K562 (cell line): Measurements from ENCODE around the gene MAPKAPK2. TPM values are rescaled to one million over a fixed set of nuclear protein-coding genes. Genes with fewer than 3 reads are reported as not detected.

Experiments used
- ATAC-seq: fragments of 200-7000 bp; cut with Tn5 transposase; 3 replicates; pipeline ENCODE4 v1.9.1; 2020; ENCODE audit warnings: moderate library complexity
- BruUV-seq: library from RNA; stranded (reverse); fragments of 400-500 nt; replicated peaks from 2 replicates; lab custom pipeline; 2021; lab: Mats Ljungman, UMichigan
- CTCF ChIA-PET: fragments of 300-600 bp; formaldehyde crosslinking; extraction: SDS; loops from one replicate; lab custom pipeline; 2021; ENCODE audit warnings: low intra/inter-chr PET ratio; lab: Yijun Ruan, JAX
- POLR2A ChIA-PET: fragments of 300-600, 350-650 bp; sonication (Branson Sonifier 250); formaldehyde crosslinking; extraction: SDS; loops from one replicate; lab custom pipeline; 2021; ENCODE audit warnings: antibody characterized with exemption, inconsistent platforms; lab: Yijun Ruan, JAX
- DNase-seq, 4 experiments: peaks; one replicate each; pipeline versions ENCODE4 v3.0.0 to v3.0.0-alpha.2; 2011 to 2018; ENCODE audit warnings: low spot score in 3 of 4, mixed read lengths in 3 of 4; ENCODE audit errors: extremely low read depth in 1 of 4
- FAIRE-seq: peaks from 2 replicates; lab custom pipeline; 2011; peaks lifted over from hg19 to GRCh38; lab: Jason Lieb, UNC
- H2AFZ ChIP-seq: 2 replicates; pipeline ENCODE4 v1.6.0; 2011; ENCODE audit warnings: low read depth, low read length, control low read depth, inconsistent platforms
- H3K27ac ChIP-seq: fragments of 200-600 bp; 3 replicates; pipeline ENCODE4 v1.8.0; 2011; ENCODE audit warnings: low read depth, mild to moderate bottlenecking, control low read depth, inconsistent platforms, low read length, moderate library complexity, mixed read lengths; ENCODE audit errors: extremely low read depth
- H3K27me3 ChIP-seq, 2 experiments: fragments of 300-600 bp in 1 of 2; 2 replicates in 1 of 2; 3 replicates in 1 of 2; pipeline versions ENCODE4 v1.6.0 to v1.8.0; 2011; ENCODE audit warnings: inconsistent platforms in 2 of 2, low read length in 2 of 2, mild to moderate bottlenecking in 1 of 2, mixed read lengths in 1 of 2, moderate library complexity in 1 of 2; ENCODE audit not compliant: control insufficient read depth in 2 of 2, insufficient read depth in 2 of 2
- H3K36me3 ChIP-seq: fragments of 300-600 bp; 3 replicates; pipeline ENCODE4 v1.8.0; 2011; ENCODE audit warnings: mild to moderate bottlenecking, low read length, inconsistent platforms; ENCODE audit not compliant: control insufficient read depth, insufficient read depth
- H3K4me1 ChIP-seq, 2 experiments: fragments of 200-600 bp in 1 of 2; replicated peaks in 1 of 2; 2 replicates in 1 of 2; 3 replicates in 1 of 2; pipeline versions ENCODE4 v1.5.1 to v1.8.0; 2011; ENCODE audit warnings: inconsistent platforms in 2 of 2, low read length in 2 of 2, mild to moderate bottlenecking in 1 of 2, mixed read lengths in 1 of 2, moderate library complexity in 1 of 2; ENCODE audit not compliant: control insufficient read depth in 2 of 2, insufficient read depth in 2 of 2
- H3K4me2 ChIP-seq: 2 replicates; pipeline ENCODE4 v1.6.1; 2011; ENCODE audit warnings: low read length, control low read depth, inconsistent platforms, mixed read lengths; ENCODE audit not compliant: insufficient read depth
- H3K4me3 ChIP-seq: fragments of 200-600 bp; sonication (generic), shearing (Covaris generic); 2 replicates; pipeline ENCODE4 v1.5.1; 2016; ENCODE audit warnings: control low read depth, inconsistent platforms
- H3K79me2 ChIP-seq: fragments of 200-600 bp; 3 replicates; pipeline ENCODE4 v1.8.0; 2011; ENCODE audit warnings: low read length, inconsistent platforms; ENCODE audit not compliant: control insufficient read depth, insufficient read depth
- H3K9ac ChIP-seq, 2 experiments: 2 replicates each; pipeline versions ENCODE4 v1.6.0 to v1.6.1; 2011; ENCODE audit warnings: low read depth in 2 of 2, low read length in 2 of 2, control low read depth in 1 of 2, inconsistent platforms in 1 of 2, mild to moderate bottlenecking in 1 of 2, mixed read lengths in 1 of 2; ENCODE audit not compliant: insufficient read depth in 1 of 2
- H3K9me1 ChIP-seq: one replicate; pipeline ENCODE4 v1.6.0; 2011; ENCODE audit warnings: inconsistent platforms, mild to moderate bottlenecking, low read length, moderate library complexity; ENCODE audit not compliant: control insufficient read depth, insufficient read depth
- H3K9me3 ChIP-seq: replicated peaks from 2 replicates; pipeline ENCODE4 v1.5.1; 2011; ENCODE audit warnings: low read depth, low read length, inconsistent platforms; ENCODE audit not compliant: control insufficient read depth, insufficient read depth
- H4K20me1 ChIP-seq: replicated peaks from 2 replicates; pipeline ENCODE4 v1.6.1; 2011; ENCODE audit warnings: low read length, inconsistent platforms, mixed read lengths; ENCODE audit not compliant: control insufficient read depth, insufficient read depth
- CEBPB ChIP-seq: fragments of 450-650 bp; IDR thresholded peaks from 2 replicates; pipeline ENCODE4 v1.6.1; 2016; ENCODE audit warnings: missing genetic modification characterization, missing compliant biosample characterization
- HLTF ChIP-seq: fragments of 450-650 bp; IDR thresholded peaks from 2 replicates; pipeline ENCODE4 v1.6.1; 2016
- HNRNPLL ChIP-seq: fragments of 200-400 bp; formaldehyde crosslinking; IDR thresholded peaks from 2 replicates; pipeline ENCODE4 v1.6.1; 2017; ENCODE audit warnings: low read length, low read depth, mild to moderate bottlenecking; ENCODE audit not compliant: poor library complexity, severe bottlenecking
- HNRNPUL1 ChIP-seq: fragments of 200-400 bp; formaldehyde crosslinking; IDR thresholded peaks from 2 replicates; pipeline ENCODE4 v1.6.1; 2017; ENCODE audit warnings: low read length
- NCOA1 ChIP-seq: fragments of 450-650 bp; IDR thresholded peaks from 2 replicates; pipeline ENCODE4 v1.6.1; 2016; ENCODE audit warnings: low read depth
- NR2C1 ChIP-seq, 2 experiments: fragments of 450-650 bp; IDR thresholded peaks; 2 replicates each; pipeline ENCODE4 v1.6.1; 2017; ENCODE audit warnings: mild to moderate bottlenecking in 2 of 2, antibody characterized with exemption in 1 of 2, inconsistent platforms in 1 of 2, missing compliant biosample characterization in 1 of 2, missing genetic modification characterization in 1 of 2
- NR3C1 ChIP-seq: sonication (generic); formaldehyde crosslinking; IDR thresholded peaks from 2 replicates; pipeline ENCODE4 v1.8.1; 2022; ENCODE audit warnings: missing genetic modification reagents
- YBX1 ChIP-seq: fragments of 450-650 bp; IDR thresholded peaks from 2 replicates; pipeline ENCODE4 v1.7.1; 2016; ENCODE audit warnings: mild to moderate bottlenecking
- ZBTB17 ChIP-seq: fragments of 450-650 bp; formaldehyde crosslinking; IDR thresholded peaks from 2 replicates; pipeline ENCODE4 v1.4.0; 2020; ENCODE audit warnings: mild to moderate bottlenecking
- ZNF140 ChIP-seq: fragments of 250-450 bp; sonication (Bioruptor Pico); IDR thresholded peaks from 2 replicates; pipeline ENCODE4 v1.8.0; 2021; ENCODE audit warnings: moderate library complexity, mild to moderate bottlenecking, inconsistent platforms
- ZNF143 ChIP-seq: sonication (generic); formaldehyde crosslinking; IDR thresholded peaks from 2 replicates; pipeline ENCODE4 v1.9.0; 2022; ENCODE audit warnings: mild to moderate bottlenecking, missing genetic modification reagents
- WGBS: fragments of 100-300 bp; shearing (Covaris generic); methylation state at CpG from one replicate; pipeline ENCODE4 v1.1.6; 2016; ENCODE audit warnings: low coverage, mixed read lengths; ENCODE audit not compliant: insufficient coverage; ENCODE audit errors: missing lambda C conversion rate; 5-methylcytosine and 5-hydroxymethylcytosine counted together
- in situ Hi-C: fragments of 300-500 bp; cut with MboI; formaldehyde crosslinking; loops from 4 replicates; pipeline ENCODE4 v1.15.0; 2018; ENCODE audit warnings: inconsistent platforms, mixed read lengths
- intact Hi-C: fragments of 100-400 bp; cut with micrococcal nuclease; formaldehyde crosslinking; loops from 2 replicates; pipeline ENCODE4 v1.14.2; 2022
- polyA plus RNA-seq, 8 experiments: library from polyadenylated mRNA; depleted of rRNA in 4 of 8; stranded (reverse) in 5 of 8; unstranded in 3 of 8; fragments of >200 nt; fragmentation: Nextera tagmentation in 2 of 8; fragmentation: Illumina TruSeq in 1 of 8; extraction: Ambion mirVana in 2 of 8; extraction: Trizol in 1 of 8; gene quantifications; 2 replicates each; pipeline versions ENCODE4 v1.2.1 to v1.2.3, GENCODE V29; 2011 to 2014; ENCODE audit warnings: inconsistent platforms in 1 of 8, missing spikeins in 1 of 8
- total RNA-seq, 7 experiments: library from RNA; depleted of rRNA in 6 of 7; stranded (reverse); fragments of >200 nt in 6 of 7; fragmentation: Illumina TruSeq in 2 of 7; extraction: Trizol in 2 of 7; gene quantifications; 2 replicates each; pipeline versions ENCODE4 v1.2.1 to v1.2.3, GENCODE V29; 2011 to 2021; ENCODE audit warnings: low replicate concordance in 1 of 7
- TF ChIP-seq, protein P1 (sequence below), 2 experiments: fragments of 150-350 bp in 1 of 2; IDR thresholded peaks; 2 replicates each; pipeline ENCODE4 v1.6.1; 2012 to 2016; ENCODE audit warnings: low read depth in 2 of 2, low read length in 2 of 2, mild to moderate bottlenecking in 1 of 2, moderate library complexity in 1 of 2
- TF ChIP-seq, protein P2 (sequence below), 2 experiments: fragments of 450-650 bp in 1 of 2; sonication (generic) in 1 of 2; formaldehyde crosslinking; conservative IDR thresholded peaks; 2 replicates each; pipeline versions ENCODE4 v1.4.0 to v1.8.1; 2020 to 2022; ENCODE audit warnings: mild to moderate bottlenecking in 1 of 2, missing genetic modification reagents in 1 of 2
- TF ChIP-seq, protein P3 (sequence below): fragments of 250-450 bp; sonication (Bioruptor Pico); IDR thresholded peaks from 2 replicates; pipeline ENCODE4 v1.9.0; 2021; ENCODE audit warnings: mild to moderate bottlenecking
- TF ChIP-seq, protein P4 (sequence below): fragments of 450-650 bp; IDR thresholded peaks from 2 replicates; pipeline ENCODE4 v1.7.1; 2018; ENCODE audit warnings: mild to moderate bottlenecking, low read depth; ENCODE audit not compliant: partially characterized antibody

Gene MAPKAPK2
- total and polyA plus RNA-seq, 9 of the 15 experiments (the other 6 are each of a cell fraction or from before 2014, with no cell fraction given) = 0.63 to 94.2 (median 52.1) TPM

DNA sequence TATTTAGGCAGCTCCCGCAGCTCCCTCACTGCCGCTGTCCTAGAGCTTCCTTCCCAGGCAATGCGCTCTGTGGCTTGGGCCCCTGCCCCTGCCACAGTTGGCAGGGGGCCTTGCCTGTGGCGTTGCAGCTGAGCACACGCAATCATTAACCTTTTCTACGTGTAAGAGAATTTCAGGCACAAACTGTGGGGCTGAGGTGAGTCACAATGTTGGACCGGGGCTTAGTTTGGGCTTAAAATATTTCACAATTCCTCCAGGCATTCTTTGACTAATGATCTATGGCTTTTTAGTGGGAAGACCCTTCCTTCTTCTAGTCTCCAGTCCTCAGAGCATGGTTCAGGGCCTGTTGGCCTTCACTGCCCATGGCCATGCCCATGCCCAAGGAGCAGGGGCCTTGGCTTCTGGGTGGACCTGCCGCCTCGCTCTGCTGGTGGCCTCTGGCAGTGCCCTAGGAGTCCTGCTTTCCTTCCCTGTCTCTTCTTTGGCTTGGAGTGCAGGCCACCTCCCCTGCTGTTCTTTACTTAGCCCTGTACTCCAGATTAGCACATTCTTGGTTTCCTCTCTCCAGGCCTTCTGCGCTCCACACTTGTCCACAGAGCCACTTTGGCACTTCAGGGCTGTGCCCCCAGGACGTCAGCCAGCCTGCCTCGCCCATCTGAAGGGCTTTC, 39.2 kb downstream of the MAPKAPK2 start:
- ATAC-seq (no peak), FAIRE-seq (no peak), DNase-seq (no peak)
- Histone ChIP-seq H3K9ac (peak overlapping the region in 1 of 2 experiments; percentile 38; a peak in 2 of 4 replicates), H2AFZ (no peak overlapping the region), H3K4me3 (no peak overlapping the region), H3K9me3 (no peaks in the 10 kb centered on the region), H3K9me1 (peaks cover 15% of the 10 kb centered on the region), H3K27me3 (no peaks in the 10 kb centered on the region), H3K4me1 (peaks cover 19 to 33% of the 10 kb centered on the region in 2 experiments), H4K20me1 (peaks cover 35% of the 10 kb centered on the region), H3K27ac (no peak overlapping the region), H3K36me3 (peaks cover 5% of the 10 kb centered on the region; the same call in 1 of the 3 replicates), H3K79me2 (peaks cover 67% of the 10 kb centered on the region), H3K4me2 (no peak overlapping the region)
- no TSS peak for BruUV-seq
- ChIA-PET POLR2A (interaction anchor here (1.1 kb wide), 1 partner anchor 37 kb away, joined by 3 read pairs; no protein-coding TSS in a partner anchor), CTCF (interaction anchor here (1.0 kb wide), 1 partner anchor 10 kb away, joined by 3 read pairs; no protein-coding TSS in a partner anchor)
- in situ Hi-C loops (no loop called here), intact Hi-C loops (loop anchor here (2.0 kb wide), 1 partner anchor 59 kb away; no protein-coding TSS in a partner anchor)
- 68% methylated on average over 12 of the region's 12 CpGs for WGBS
- TF ChIP-seq HLTF (no peak), YBX1 (no peak), ZBTB17 (CRISPR knock-in tag) (no peak), HNRNPLL (no peak), ZNF143 (0 out of 2 replicates have a peak, but pooled peaks have one; percentile 11), NCOA1 (no peak), NR2C1 (IDR thresholded peaks at IDR 0.05) (no peak), NR2C1 (tag; IDR thresholded peaks at IDR 0.05) (no peak), NR3C1 (CRISPR knock-in tag) (no peak), CEBPB (tag) (peak; percentile 59), HNRNPUL1 (no peak), ZNF140 (no peak)
- TF ChIP-seq, protein P1, sequence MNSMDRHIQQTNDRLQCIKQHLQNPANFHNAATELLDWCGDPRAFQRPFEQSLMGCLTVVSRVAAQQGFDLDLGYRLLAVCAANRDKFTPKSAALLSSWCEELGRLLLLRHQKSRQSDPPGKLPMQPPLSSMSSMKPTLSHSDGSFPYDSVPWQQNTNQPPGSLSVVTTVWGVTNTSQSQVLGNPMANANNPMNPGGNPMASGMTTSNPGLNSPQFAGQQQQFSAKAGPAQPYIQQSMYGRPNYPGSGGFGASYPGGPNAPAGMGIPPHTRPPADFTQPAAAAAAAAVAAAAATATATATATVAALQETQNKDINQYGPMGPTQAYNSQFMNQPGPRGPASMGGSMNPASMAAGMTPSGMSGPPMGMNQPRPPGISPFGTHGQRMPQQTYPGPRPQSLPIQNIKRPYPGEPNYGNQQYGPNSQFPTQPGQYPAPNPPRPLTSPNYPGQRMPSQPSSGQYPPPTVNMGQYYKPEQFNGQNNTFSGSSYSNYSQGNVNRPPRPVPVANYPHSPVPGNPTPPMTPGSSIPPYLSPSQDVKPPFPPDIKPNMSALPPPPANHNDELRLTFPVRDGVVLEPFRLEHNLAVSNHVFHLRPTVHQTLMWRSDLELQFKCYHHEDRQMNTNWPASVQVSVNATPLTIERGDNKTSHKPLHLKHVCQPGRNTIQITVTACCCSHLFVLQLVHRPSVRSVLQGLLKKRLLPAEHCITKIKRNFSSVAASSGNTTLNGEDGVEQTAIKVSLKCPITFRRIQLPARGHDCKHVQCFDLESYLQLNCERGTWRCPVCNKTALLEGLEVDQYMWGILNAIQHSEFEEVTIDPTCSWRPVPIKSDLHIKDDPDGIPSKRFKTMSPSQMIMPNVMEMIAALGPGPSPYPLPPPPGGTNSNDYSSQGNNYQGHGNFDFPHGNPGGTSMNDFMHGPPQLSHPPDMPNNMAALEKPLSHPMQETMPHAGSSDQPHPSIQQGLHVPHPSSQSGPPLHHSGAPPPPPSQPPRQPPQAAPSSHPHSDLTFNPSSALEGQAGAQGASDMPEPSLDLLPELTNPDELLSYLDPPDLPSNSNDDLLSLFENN (IDR thresholded peaks at IDR 0.05; ENCODE audit: low read depth in 2 of 2, low read length in 2 of 2) = no peak
- TF ChIP-seq, protein P2, sequence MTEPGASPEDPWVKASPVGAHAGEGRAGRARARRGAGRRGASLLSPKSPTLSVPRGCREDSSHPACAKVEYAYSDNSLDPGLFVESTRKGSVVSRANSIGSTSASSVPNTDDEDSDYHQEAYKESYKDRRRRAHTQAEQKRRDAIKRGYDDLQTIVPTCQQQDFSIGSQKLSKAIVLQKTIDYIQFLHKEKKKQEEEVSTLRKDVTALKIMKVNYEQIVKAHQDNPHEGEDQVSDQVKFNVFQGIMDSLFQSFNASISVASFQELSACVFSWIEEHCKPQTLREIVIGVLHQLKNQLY (CRISPR knock-in tag; conservative IDR thresholded peaks at IDR 0.05) = no peak
- TF ChIP-seq, protein P3, sequence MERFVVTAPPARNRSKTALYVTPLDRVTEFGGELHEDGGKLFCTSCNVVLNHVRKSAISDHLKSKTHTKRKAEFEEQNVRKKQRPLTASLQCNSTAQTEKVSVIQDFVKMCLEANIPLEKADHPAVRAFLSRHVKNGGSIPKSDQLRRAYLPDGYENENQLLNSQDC (CRISPR knock-in tag) = no peak
- TF ChIP-seq, protein P4, sequence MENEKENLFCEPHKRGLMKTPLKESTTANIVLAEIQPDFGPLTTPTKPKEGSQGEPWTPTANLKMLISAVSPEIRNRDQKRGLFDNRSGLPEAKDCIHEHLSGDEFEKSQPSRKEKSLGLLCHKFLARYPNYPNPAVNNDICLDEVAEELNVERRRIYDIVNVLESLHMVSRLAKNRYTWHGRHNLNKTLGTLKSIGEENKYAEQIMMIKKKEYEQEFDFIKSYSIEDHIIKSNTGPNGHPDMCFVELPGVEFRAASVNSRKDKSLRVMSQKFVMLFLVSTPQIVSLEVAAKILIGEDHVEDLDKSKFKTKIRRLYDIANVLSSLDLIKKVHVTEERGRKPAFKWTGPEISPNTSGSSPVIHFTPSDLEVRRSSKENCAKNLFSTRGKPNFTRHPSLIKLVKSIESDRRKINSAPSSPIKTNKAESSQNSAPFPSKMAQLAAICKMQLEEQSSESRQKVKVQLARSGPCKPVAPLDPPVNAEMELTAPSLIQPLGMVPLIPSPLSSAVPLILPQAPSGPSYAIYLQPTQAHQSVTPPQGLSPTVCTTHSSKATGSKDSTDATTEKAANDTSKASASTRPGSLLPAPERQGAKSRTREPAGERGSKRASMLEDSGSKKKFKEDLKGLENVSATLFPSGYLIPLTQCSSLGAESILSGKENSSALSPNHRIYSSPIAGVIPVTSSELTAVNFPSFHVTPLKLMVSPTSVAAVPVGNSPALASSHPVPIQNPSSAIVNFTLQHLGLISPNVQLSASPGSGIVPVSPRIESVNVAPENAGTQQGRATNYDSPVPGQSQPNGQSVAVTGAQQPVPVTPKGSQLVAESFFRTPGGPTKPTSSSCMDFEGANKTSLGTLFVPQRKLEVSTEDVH = no peak
